Breast epithelium (tissue), 3 donors: Measurements from ENCODE around the gene TOM1L1.

Source experiments
- CTCF ChIP-seq, 3 donors: fragments of 450-650 bp; IDR thresholded peaks; one replicate each; pipeline ENCODE4 v1.5.1; 2016 to 2017; ENCODE audit warnings: antibody characterized with exemption in 3 of 3, mild to moderate bottlenecking in 3 of 3, moderate library complexity in 3 of 3
- POLR2A ChIP-seq: fragments of 450-650 bp; IDR thresholded peaks from one replicate; pipeline ENCODE4 v1.6.1; 2016; ENCODE audit warnings: antibody characterized with exemption, mild to moderate bottlenecking, moderate library complexity
- POLR2AphosphoS5 ChIP-seq, 3 donors: sonication (generic); formaldehyde crosslinking; IDR thresholded peaks; one replicate each; pipeline ENCODE4 v1.6.1; 2017; ENCODE audit warnings: antibody characterized with exemption in 3 of 3

- no peak for TF ChIP-seq POLR2AphosphoS5 (IDR thresholded peaks at IDR 0.05)
- no peak for TF ChIP-seq POLR2A
- no peak for TF ChIP-seq CTCF (IDR thresholded peaks at IDR 0.05)
Observed at GRCh38 chr17:54861471-54861983, 39.1 kb upstream of the TOM1L1 start.
